Measurements from ENCODE around the gene ACP6. TPM values are rescaled to one million over a fixed set of nuclear protein-coding genes. Genes with fewer than 3 reads are reported as not detected.

The ACP6 gene
- total RNA-seq, 2 donors from 2014 or later, result 20.0 to 23.5 TPM

- ATAC-seq (no peak), DNase-seq (no peak)
- intact Hi-C loops (cut with DNase I, micrococcal nuclease), result no loop called here
Observed at GRCh38 chr1:147665521-147665920, 4.8 kb downstream of the ACP6 start.

DNA sequence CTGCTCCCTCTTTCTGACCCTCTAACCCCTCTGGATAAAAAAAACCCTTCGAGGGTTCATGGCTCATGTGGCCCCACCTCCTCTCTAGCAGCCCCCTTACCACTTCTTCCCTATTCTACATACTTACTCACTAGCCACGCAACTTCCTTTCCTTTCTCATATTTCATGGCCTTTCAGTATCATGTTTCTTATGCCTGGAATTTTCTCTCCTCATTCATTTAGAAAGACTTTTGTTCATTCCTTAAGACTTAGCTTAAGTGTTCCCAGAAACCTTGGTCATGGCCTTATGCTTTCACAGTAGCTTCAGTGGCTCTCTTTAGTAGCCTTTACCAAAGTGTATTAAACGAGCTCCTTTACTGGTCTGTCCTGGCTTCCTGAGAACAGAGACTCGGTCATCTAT is 6.1 kb downstream of the ACP6 start:
- intact Hi-C loops (cut with DNase I, micrococcal nuclease), result no loop called here
- ATAC-seq (no peak), DNase-seq (no peak)

DNA sequence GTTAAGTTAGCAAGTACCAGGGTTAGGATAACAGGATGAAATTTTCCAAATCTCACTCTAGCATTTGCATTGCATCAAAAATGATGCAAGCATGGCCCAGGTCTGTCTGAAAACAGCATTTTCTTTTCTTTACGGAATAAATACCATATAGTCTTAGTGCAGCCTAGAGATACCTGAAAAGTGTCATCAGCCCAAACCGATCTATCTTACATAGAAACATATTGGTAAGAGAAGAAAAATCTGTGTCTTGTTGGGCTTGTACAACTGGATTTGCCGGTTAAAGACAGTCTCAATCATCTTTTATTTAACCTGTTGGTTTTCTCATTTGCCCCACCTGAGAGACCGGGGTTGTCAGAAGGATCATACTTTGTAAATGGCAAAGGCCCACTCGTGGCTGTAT is 15.8 kb downstream of the ACP6 start:
- intact Hi-C loops (cut with DNase I, micrococcal nuclease), result no loop called here
- ATAC-seq (no peak), DNase-seq (no peak)

DNA sequence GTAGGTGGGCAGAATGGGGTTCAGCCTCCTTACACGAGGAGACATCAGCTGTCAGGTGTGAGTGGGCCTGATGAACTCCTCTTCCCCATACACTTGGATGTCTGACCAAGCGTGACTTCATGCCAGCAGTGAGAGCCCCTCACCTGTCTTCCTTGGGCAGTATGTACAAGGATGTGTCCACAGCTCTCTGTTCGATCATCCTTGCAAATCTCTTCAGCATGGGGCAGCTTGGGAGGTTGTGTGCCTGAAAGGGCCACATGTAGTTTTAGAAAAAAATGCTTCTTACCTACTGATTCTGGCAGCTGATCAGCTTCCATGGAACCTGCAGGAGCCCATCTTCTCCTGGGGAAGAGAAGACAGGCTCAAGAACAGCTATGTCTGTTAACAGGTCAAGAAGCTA is 18.0 kb downstream of the ACP6 start:
- intact Hi-C loops (cut with DNase I, micrococcal nuclease), result no loop called here
- ATAC-seq (no peak), DNase-seq (no peak)

GRCh38 chr1:147651466-147651865 is 18.9 kb downstream of the ACP6 start:
- intact Hi-C loops (cut with DNase I, micrococcal nuclease), result no loop called here
- DNase-seq (no peak), ATAC-seq (no peak)

DNA sequence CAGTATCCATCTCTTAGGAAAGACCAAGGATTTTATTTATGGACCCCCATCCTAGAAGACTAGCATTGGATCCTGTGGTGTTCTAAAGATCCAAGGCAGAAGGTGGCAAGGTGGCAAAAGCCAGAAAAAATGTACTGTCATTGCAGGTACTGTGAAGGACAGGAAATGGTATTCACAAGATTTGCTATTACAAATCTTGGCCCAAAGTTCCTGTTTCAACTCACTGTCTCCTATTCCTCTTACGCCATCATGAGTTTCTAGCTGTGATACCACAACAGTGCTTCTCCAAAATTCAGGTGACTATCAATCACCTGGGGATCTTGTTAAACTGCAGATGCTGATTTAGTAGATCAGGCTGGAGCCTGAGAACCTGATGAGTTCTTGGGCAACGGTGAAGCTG is 21.4 kb downstream of the ACP6 start:
- no peak for ATAC-seq
- no peak for DNase-seq
- intact Hi-C loops (cut with DNase I, micrococcal nuclease), result no loop called here

GRCh38 chr1:147647796-147648633 is 22.3 kb downstream of the ACP6 start:
- intact Hi-C loops (cut with DNase I, micrococcal nuclease), result no loop called here
- DNase-seq, result no peak
- ATAC-seq, result no peak

GRCh38 chr1:147643974-147644373 is 26.4 kb downstream of the ACP6 start:
- no peak for DNase-seq
- intact Hi-C loops (cut with DNase I, micrococcal nuclease), result loop anchor here in 1 of 2 donors (5.0 kb wide), 1 partner anchor 147 kb away; no protein-coding TSS in a partner anchor
- no peak for ATAC-seq

DNA sequence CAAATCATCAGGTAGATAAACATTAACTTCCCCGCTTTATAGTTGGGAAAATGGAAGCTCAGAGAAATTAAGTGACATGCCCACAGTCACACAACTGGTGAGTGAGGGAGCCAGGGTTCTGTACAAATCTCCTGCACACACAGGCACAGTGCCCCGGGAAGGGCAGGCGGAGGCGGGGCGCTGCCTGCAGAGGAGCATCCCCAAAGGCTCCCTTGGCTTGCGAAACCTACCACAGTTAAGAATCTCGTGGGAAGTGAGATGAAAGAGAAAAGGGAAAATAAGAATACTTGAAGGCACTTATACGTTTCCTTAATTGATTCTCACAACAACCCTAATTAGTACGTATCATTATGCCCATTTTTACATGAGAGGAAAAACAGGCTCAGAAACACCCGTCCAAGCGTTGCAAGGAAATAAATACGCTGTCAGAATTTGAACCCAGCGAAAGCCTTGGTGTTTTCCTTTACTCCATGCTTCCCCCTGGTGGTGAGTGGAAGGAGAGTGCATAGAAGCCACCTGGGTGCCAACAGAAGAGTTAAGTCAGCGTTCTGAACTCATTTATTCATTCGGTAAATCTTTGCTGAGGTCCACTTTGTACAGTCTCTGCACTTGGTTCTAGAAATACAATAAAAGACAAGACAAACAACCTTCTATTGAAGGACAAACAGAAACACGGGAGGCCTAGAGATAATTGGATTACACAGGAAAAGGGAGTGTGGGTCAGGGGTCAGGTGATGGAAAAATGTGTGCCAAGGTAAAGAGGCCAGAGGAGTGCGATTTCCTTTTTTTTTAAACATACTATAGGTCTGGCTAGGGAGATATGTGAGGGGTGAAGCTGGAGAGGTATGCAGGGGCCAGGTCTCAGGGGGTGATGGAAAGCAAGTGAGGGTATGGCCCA is 28.4 kb downstream of the ACP6 start:
- DNase-seq, result peak in 1 of 2 donors; percentile 50
- intact Hi-C loops (cut with DNase I, micrococcal nuclease), result loop anchor here in 1 of 2 donors (2.0 to 5.0 kb wide), 2 partner anchors 59 to 145 kb away; no protein-coding TSS in a partner anchor
- ATAC-seq, result peak; percentile 80

- intact Hi-C loops (cut with DNase I, micrococcal nuclease), result loop anchor here in 1 of 2 donors (2.0 to 5.0 kb wide), 2 partner anchors 60 to 144 kb away; no protein-coding TSS in a partner anchor
- ATAC-seq, result no peak
Observed at GRCh38 chr1:147641291-147641690, 29.0 kb downstream of the ACP6 start.

GRCh38 chr1:147640553-147641165 is 29.7 kb downstream of the ACP6 start:
- DNase-seq (peak; percentile 66 to 80), ATAC-seq (peak; percentile 97)
- intact Hi-C loops (cut with DNase I, micrococcal nuclease), result loop anchor here in 1 of 2 donors (2.0 to 5.0 kb wide), 2 partner anchors 60 to 143 kb away; no protein-coding TSS in a partner anchor

More at GRCh38 chr1:147641291-147641690, 29.0 kb downstream of the ACP6 start:
- DNase-seq, result no peak

- no peak for DNase-seq
- intact Hi-C loops (cut with DNase I, micrococcal nuclease), result no loop called here
- no peak for ATAC-seq
Observed at GRCh38 chr1:147636314-147636713, 34.0 kb downstream of the ACP6 start.

GRCh38 chr1:147635342-147635741 is 35.0 kb downstream of the ACP6 start:
- no peak for DNase-seq
- no peak for ATAC-seq
- intact Hi-C loops (cut with DNase I, micrococcal nuclease), result no loop called here

DNA sequence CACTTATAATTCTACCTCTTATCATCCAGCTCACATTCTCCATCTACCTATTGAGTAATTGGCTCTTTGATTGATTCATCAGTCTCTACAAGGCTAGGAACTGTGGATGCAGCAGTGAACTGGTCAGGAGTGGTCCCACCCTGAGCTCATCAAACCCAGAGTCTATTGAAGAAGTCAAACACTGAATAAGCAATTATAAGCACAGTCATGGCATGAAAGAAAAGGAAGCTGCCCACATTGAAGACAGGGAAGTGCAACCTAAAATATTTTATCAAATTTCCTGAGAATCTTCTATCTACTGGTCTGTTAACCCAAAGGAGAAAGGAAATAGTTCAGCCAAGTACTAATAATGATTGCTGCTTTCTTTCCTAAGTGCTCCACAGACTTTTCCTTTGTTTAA is 35.7 kb downstream of the ACP6 start:
- DNase-seq, result no peak
- ATAC-seq, result no peak
- intact Hi-C loops (cut with DNase I, micrococcal nuclease), result no loop called here

- no peak for DNase-seq
- intact Hi-C loops (cut with DNase I, micrococcal nuclease), result no loop called here
- no peak for ATAC-seq
Observed at GRCh38 chr1:147633759-147634158, 36.6 kb downstream of the ACP6 start.

DNA sequence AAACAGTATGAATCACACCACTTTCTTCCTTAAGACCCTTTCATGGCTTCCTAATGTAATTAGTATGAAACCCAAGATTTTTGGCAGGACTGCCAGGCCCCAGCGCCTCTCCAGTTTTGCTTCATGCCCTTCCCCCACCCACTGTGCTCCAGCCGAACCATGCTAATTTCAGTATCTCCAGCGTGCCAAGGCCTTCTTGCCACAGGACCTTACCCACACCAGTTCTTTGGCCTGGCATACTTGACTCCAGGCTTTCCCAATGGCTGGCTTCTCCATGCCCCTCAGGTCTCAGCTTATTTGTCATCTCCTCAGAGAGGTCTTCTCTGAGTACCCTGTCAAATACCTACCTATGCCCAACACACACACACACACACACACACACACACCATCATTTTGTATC is 38.5 kb downstream of the ACP6 start:
- DNase-seq (no peak), ATAC-seq (no peak)
- intact Hi-C loops (cut with DNase I, micrococcal nuclease), result no loop called here

DNA sequence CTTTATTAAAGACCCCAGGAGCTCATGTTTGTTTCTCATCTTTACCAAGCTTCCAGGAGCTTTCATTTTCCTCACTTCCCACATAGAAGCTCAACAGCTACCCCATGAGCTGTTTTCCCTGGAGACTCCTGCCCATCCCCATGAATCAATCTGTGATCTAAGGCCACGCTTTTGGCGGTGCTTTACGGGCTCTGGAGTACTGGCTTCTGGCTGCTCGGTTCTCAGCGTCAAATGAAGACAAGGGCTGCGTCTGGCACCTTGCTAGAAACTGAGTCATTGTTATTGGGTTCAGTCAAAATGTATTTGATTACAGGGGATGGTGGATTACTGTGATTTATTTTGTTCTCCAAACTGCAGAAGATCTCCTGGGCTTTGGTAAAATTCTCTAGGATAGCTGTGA is 39.9 kb downstream of the ACP6 start:
- intact Hi-C loops (cut with DNase I, micrococcal nuclease), result no loop called here
- DNase-seq (no peak), ATAC-seq (no peak)

DNA sequence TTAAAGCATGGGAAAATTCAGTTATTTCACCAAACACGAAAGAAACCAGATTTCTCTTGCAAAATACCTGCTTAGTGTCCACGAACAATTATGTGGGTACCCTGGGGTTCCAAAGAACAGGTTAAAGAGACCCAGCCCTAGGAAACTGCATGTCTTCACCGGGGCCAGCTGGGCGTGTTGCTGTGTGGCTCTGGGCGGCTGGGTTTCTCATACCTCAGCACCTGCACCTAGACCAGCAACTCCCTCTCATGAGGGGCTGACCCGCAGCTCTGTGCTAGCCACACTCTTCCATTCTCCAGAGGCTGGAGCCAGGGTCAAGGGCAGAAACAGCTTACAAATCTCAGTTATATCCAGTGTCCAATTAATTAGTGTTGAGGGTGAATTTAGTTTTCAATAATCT is 40.3 kb downstream of the ACP6 start:
- ATAC-seq, result no peak
- no peak for DNase-seq
- intact Hi-C loops (cut with DNase I, micrococcal nuclease), result no loop called here

GRCh38 chr1:147628441-147628840 is 41.9 kb downstream of the ACP6 start:
- DNase-seq (no peak), ATAC-seq (no peak)
- intact Hi-C loops (cut with DNase I, micrococcal nuclease), result loop anchor here in 1 of 2 donors (5.0 kb wide), 1 partner anchor 131 kb away; no protein-coding TSS in a partner anchor

Measured in left colon (tissue), 2 donors.